Measurements from ENCODE around the gene DCTN3. TPM values are rescaled to one million over a fixed set of nuclear protein-coding genes. Genes with fewer than 3 reads are reported as not detected.

Gene DCTN3
- total and polyA plus RNA-seq, 9 of the 15 experiments (the other 6 are each of a cell fraction or from before 2014, with no cell fraction given), result 11.0 to 51.0 (median 41.9) TPM

DNA sequence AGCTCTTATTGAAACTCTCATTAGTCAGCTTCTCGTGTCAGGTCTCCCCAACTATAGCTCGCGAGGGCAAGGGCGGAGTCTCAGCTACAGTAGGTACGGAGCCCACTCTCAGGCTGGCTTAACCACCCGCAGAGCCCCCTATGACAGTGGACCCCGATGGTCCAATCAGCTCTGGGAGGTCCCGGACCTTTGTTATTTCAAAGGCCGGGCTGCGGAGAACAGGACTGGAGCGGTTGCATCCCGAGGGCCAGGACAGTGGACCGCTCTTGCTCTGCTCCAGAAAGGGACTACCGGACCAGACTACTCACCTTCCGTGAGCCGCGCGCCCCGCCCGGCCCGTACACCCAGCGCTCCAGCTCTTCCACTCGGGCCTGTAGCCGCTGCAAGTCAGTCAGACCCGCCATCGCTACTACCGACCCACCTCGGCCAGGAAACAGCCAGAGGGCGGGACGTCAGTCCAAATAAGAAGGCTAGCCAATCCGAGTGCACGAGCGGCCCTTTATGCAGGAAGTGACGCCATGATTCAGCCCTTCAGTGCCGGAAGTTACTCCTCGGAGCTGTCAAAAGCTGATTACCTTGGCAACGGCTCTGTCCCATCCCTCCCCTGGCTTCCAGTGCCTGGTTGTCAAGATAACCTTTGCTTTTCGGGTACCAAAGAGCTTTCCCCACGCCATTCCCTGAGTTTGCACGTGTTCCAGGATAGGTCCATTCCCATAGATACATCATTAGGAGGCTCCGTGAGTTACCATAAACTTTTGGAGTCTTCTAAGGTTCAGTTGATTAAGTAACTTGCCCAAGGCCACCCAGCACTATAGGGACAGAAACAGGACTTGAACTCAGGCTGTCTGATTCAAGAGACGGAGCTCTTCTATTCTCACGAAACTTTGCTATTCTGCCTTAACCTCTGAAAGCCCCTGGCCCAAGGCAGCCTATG lies at the start of gene DCTN3 (continued):
- peak; percentile 65 for TF ChIP-seq KDM5B (IDR thresholded peaks at IDR 0.05; ENCODE audit: insufficient replicate concordance, low read depth, low read length)
- TF ChIP-seq POLR2A (conservative IDR thresholded peaks at IDR 0.05), result peak; percentile 71
- no peak for TF ChIP-seq PCBP2 (IDR thresholded peaks at IDR 0.05; ENCODE audit: low read depth, low read length, poor library complexity, severe bottlenecking)
- peak; percentile 39 for TF ChIP-seq SP2 (IDR thresholded peaks at IDR 0.05; ENCODE audit: extremely low read depth, low read depth, low read length, poor library complexity, severe bottlenecking)
- TF ChIP-seq RBM34 (IDR thresholded peaks at IDR 0.05; ENCODE audit: borderline replicate concordance, insufficient read depth, low read length), result no peak
- TF ChIP-seq NFXL1 (CRISPR knock-in tag; IDR thresholded peaks at IDR 0.05), result no peak
- no peak for TF ChIP-seq ZKSCAN3 (CRISPR knock-in tag; IDR thresholded peaks at IDR 0.05)
- TF ChIP-seq, protein P1, sequence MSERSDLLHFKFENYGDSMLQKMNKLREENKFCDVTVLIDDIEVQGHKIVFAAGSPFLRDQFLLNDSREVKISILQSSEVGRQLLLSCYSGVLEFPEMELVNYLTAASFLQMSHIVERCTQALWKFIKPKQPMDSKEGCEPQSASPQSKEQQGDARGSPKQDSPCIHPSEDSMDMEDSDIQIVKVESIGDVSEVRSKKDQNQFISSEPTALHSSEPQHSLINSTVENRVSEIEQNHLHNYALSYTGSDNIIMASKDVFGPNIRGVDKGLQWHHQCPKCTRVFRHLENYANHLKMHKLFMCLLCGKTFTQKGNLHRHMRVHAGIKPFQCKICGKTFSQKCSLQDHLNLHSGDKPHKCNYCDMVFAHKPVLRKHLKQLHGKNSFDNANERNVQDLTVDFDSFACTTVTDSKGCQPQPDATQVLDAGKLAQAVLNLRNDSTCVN (CRISPR knock-in tag; IDR thresholded peaks at IDR 0.05), result no peak
- peak; percentile 76; the same call in 1 of the 2 replicates for TF ChIP-seq ATF7 (IDR thresholded peaks at IDR 0.05)
- TF ChIP-seq, protein P2, sequence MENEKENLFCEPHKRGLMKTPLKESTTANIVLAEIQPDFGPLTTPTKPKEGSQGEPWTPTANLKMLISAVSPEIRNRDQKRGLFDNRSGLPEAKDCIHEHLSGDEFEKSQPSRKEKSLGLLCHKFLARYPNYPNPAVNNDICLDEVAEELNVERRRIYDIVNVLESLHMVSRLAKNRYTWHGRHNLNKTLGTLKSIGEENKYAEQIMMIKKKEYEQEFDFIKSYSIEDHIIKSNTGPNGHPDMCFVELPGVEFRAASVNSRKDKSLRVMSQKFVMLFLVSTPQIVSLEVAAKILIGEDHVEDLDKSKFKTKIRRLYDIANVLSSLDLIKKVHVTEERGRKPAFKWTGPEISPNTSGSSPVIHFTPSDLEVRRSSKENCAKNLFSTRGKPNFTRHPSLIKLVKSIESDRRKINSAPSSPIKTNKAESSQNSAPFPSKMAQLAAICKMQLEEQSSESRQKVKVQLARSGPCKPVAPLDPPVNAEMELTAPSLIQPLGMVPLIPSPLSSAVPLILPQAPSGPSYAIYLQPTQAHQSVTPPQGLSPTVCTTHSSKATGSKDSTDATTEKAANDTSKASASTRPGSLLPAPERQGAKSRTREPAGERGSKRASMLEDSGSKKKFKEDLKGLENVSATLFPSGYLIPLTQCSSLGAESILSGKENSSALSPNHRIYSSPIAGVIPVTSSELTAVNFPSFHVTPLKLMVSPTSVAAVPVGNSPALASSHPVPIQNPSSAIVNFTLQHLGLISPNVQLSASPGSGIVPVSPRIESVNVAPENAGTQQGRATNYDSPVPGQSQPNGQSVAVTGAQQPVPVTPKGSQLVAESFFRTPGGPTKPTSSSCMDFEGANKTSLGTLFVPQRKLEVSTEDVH (IDR thresholded peaks at IDR 0.05; ENCODE audit: low read depth, partially characterized antibody), result peak; percentile 31
- TF ChIP-seq EP400 (IDR thresholded peaks at IDR 0.05), result peak; percentile 22; the same call in 1 of the 2 replicates
- TF ChIP-seq, protein P3, sequence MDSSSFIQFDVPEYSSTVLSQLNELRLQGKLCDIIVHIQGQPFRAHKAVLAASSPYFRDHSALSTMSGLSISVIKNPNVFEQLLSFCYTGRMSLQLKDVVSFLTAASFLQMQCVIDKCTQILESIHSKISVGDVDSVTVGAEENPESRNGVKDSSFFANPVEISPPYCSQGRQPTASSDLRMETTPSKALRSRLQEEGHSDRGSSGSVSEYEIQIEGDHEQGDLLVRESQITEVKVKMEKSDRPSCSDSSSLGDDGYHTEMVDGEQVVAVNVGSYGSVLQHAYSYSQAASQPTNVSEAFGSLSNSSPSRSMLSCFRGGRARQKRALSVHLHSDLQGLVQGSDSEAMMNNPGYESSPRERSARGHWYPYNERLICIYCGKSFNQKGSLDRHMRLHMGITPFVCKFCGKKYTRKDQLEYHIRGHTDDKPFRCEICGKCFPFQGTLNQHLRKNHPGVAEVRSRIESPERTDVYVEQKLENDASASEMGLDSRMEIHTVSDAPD (CRISPR knock-in tag; IDR thresholded peaks at IDR 0.05), result no peak
- TF ChIP-seq MCM3 (IDR thresholded peaks at IDR 0.05), result no peak
- TF ChIP-seq POLR2H (tag; IDR thresholded peaks at IDR 0.05; ENCODE audit: low read depth), result no peak
- TF ChIP-seq, protein P4, sequence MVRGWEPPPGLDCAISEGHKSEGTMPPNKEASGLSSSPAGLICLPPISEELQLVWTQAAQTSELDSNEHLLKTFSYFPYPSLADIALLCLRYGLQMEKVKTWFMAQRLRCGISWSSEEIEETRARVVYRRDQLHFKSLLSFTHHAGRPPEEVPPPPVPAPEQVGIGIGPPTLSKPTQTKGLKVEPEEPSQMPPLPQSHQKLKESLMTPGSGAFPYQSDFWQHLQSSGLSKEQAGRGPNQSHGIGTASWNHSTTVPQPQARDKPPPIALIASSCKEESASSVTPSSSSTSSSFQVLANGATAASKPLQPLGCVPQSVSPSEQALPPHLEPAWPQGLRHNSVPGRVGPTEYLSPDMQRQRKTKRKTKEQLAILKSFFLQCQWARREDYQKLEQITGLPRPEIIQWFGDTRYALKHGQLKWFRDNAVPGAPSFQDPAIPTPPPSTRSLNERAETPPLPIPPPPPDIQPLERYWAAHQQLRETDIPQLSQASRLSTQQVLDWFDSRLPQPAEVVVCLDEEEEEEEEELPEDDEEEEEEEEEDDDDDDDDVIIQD (CRISPR knock-in tag; IDR thresholded peaks at IDR 0.05), result no peak
- peak; percentile 84 for TF ChIP-seq PHF20 (IDR thresholded peaks at IDR 0.05; ENCODE audit: partially characterized antibody)
- TF ChIP-seq MCM2 (IDR thresholded peaks at IDR 0.05; ENCODE audit: low read depth), result no peak
- no peak for TF ChIP-seq ZBTB7A (IDR thresholded peaks at IDR 0.05; ENCODE audit: borderline replicate concordance, control insufficient read depth, low read depth, low read length)
- peak; percentile 62 for TF ChIP-seq NFYB (IDR thresholded peaks at IDR 0.05; ENCODE audit: extremely low read depth, insufficient read length)
- no peak for TF ChIP-seq SRSF9 (IDR thresholded peaks at IDR 0.05; ENCODE audit: borderline replicate concordance, low read depth, low read length)

Data from K562 (cell line).